K562 (cell line): ENCODE results near the gene FMC1. TPM values are rescaled to one million over a fixed set of nuclear protein-coding genes. Genes with fewer than 3 reads are reported as not detected.

Experiments
- ASH1L ChIP-seq: fragments of 450-650 bp; IDR thresholded peaks from 2 replicates; pipeline ENCODE4 v1.6.1; 2018; ENCODE audit warnings: borderline replicate concordance, mild to moderate bottlenecking, low read depth; ENCODE audit not compliant: partially characterized antibody
- CHAMP1 ChIP-seq: fragments of 450-650 bp; IDR thresholded peaks from 2 replicates; pipeline ENCODE4 v1.6.1; 2016; ENCODE audit warnings: mild to moderate bottlenecking
- GATAD2B ChIP-seq: fragments of 450-650 bp; IDR thresholded peaks from 2 replicates; pipeline ENCODE4 v1.6.1; 2017; ENCODE audit warnings: mild to moderate bottlenecking, borderline replicate concordance
- GTF3C2 ChIP-seq: IDR thresholded peaks from 3 replicates; pipeline ENCODE4 v1.6.1; 2011; ENCODE audit warnings: borderline replicate concordance, mild to moderate bottlenecking, moderate library complexity; ENCODE audit not compliant: insufficient read length; ENCODE audit errors: extremely low read depth
- RREB1 ChIP-seq: fragments of 250-450 bp; sonication (Bioruptor Pico); IDR thresholded peaks from 2 replicates; pipeline ENCODE4 v1.4.0; 2020
- SOX6 ChIP-seq: fragments of 450-650 bp; IDR thresholded peaks from 2 replicates; pipeline ENCODE4 v1.6.1; 2014; ENCODE audit warnings: mild to moderate bottlenecking
- STAT6 ChIP-seq: sonication (generic); formaldehyde crosslinking; IDR thresholded peaks from 2 replicates; pipeline ENCODE4 v1.8.1; 2023; ENCODE audit warnings: mild to moderate bottlenecking, missing genetic modification reagents
- ZBTB1 ChIP-seq: sonication (generic); formaldehyde crosslinking; IDR thresholded peaks from 2 replicates; pipeline ENCODE4 v1.8.1; 2023; ENCODE audit warnings: missing genetic modification reagents, low read depth, mild to moderate bottlenecking, borderline replicate concordance
- ZNF668 ChIP-seq: fragments of 250-450 bp; sonication (Bioruptor Pico); IDR thresholded peaks from 2 replicates; pipeline ENCODE4 v1.8.0; 2022; ENCODE audit warnings: mild to moderate bottlenecking, inconsistent platforms
- polyA plus RNA-seq, 8 experiments: library from polyadenylated mRNA; depleted of rRNA in 4 of 8; stranded (reverse) in 5 of 8; unstranded in 3 of 8; fragments of >200 nt; fragmentation: Nextera tagmentation in 2 of 8; fragmentation: Illumina TruSeq in 1 of 8; extraction: Ambion mirVana in 2 of 8; extraction: Trizol in 1 of 8; gene quantifications; 2 replicates each; pipeline versions ENCODE4 v1.2.1 to v1.2.3, GENCODE V29; 2011 to 2014; ENCODE audit warnings: inconsistent platforms in 1 of 8, missing spikeins in 1 of 8
- total RNA-seq, 7 experiments: library from RNA; depleted of rRNA in 6 of 7; stranded (reverse); fragments of >200 nt in 6 of 7; fragmentation: Illumina TruSeq in 2 of 7; extraction: Trizol in 2 of 7; gene quantifications; 2 replicates each; pipeline versions ENCODE4 v1.2.1 to v1.2.3, GENCODE V29; 2011 to 2021; ENCODE audit warnings: low replicate concordance in 1 of 7

FMC1 gene
- total and polyA plus RNA-seq, 9 of the 15 experiments (the other 6 are each of a cell fraction or from before 2014, with no cell fraction given): 14.0 to 116 (median 29.0) TPM

GRCh38 chr7:139359366-139360209 is 18.5 kb downstream of the FMC1 start, which contains the start of gene LUC7L2 (continued):
- TF ChIP-seq GTF3C2 (no peak), GATAD2B (no peak; the same call in 1 of the 2 replicates), ZNF668 (CRISPR knock-in tag) (0 out of 2 replicates have a peak, but pooled peaks have one; percentile 42), ZBTB1 (peak; percentile 80; the same call in 1 of the 2 replicates), CHAMP1 (peak; percentile 90), RREB1 (no peak), ASH1L (no peak), STAT6 (CRISPR knock-in tag) (peak; percentile 98; the same call in 1 of the 2 replicates), SOX6 (peak; percentile 48)
